CD4-positive, alpha-beta T cell treated with Interleukin-21 for 1 hour (primary cell): ENCODE results near the gene RALY.

Source experiments
- DNase-seq: peaks from one replicate; pipeline ENCODE4 v3.0.0-alpha.2; 2020

The RALY gene

GRCh38 chr20:33990075-33990474 is 3.6 kb upstream of the RALY start:
- DNase-seq, result no peak

GRCh38 chr20:33991502-33991901 is 2.2 kb upstream of the RALY start:
- no peak for DNase-seq

- no peak for DNase-seq
Observed at GRCh38 chr20:33992145-33992922, 1.4 kb upstream of the RALY start.

GRCh38 chr20:33992923-33993575 is 662 bp upstream of the RALY start:
- DNase-seq, result peak; percentile 99

GRCh38 chr20:33994222-33994913 is 657 bp downstream of the RALY start:
- DNase-seq, result peak; percentile 81

GRCh38 chr20:33995053-33995831 is 1.5 kb downstream of the RALY start:
- no peak for DNase-seq

- no peak for DNase-seq
Observed at GRCh38 chr20:33999025-33999649, 5.4 kb downstream of the RALY start.

GRCh38 chr20:34001378-34001777 is 7.7 kb downstream of the RALY start:
- DNase-seq, result no peak

GRCh38 chr20:34004227-34004626 is 10.5 kb downstream of the RALY start:
- DNase-seq, result no peak

GRCh38 chr20:34004790-34005457 is 11.2 kb downstream of the RALY start:
- DNase-seq, result no peak

- DNase-seq, result no peak
Observed at GRCh38 chr20:34006619-34007018, 12.9 kb downstream of the RALY start.

- DNase-seq, result no peak
Observed at GRCh38 chr20:34008477-34008876, 14.8 kb downstream of the RALY start.

GRCh38 chr20:34010405-34010931 is 16.8 kb downstream of the RALY start:
- no peak for DNase-seq

- DNase-seq, result no peak
Observed at GRCh38 chr20:34011275-34011674, 17.6 kb downstream of the RALY start.

GRCh38 chr20:34012330-34012729 is 18.6 kb downstream of the RALY start:
- no peak for DNase-seq

GRCh38 chr20:34012735-34013134 is 19.0 kb downstream of the RALY start:
- DNase-seq, result no peak

- DNase-seq, result no peak
Observed at GRCh38 chr20:34013554-34013953, 19.8 kb downstream of the RALY start.

GRCh38 chr20:34014878-34015277 is 21.2 kb downstream of the RALY start:
- no peak for DNase-seq

- DNase-seq, result no peak
Observed at GRCh38 chr20:34015401-34016335, 22.0 kb downstream of the RALY start.

- DNase-seq, result no peak
Observed at GRCh38 chr20:34016736-34017135, 23.0 kb downstream of the RALY start.

- DNase-seq, result no peak
Observed at GRCh38 chr20:34017610-34018009, 23.9 kb downstream of the RALY start.
